ENCODE results near the gene RPS3.

The RPS3 gene

GRCh38 chr11:75420224-75421034, 21.1 kb downstream of the RPS3 start:
- DNase-seq: no peak

GRCh38 chr11:75421035-75421602, 21.8 kb downstream of the RPS3 start:
- DNase-seq: no peak

DNA sequence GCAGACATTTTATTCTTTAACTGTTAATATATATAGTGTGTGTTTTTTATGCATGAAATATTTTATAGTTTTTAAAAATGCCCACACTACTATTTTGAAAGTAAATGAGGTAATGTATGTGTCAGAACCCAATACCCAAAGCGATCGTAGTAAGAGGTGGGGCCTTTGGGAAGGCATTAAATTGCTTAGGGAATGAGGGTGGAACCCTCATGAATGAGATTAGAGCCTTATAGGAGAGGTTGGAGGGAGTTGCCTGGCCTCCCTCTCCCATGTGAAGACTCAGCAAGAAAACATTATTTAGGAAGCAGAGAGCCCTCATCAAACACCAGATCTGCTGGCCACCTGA, 22.6 kb downstream of the RPS3 start:
- DNase-seq: no peak

DNA sequence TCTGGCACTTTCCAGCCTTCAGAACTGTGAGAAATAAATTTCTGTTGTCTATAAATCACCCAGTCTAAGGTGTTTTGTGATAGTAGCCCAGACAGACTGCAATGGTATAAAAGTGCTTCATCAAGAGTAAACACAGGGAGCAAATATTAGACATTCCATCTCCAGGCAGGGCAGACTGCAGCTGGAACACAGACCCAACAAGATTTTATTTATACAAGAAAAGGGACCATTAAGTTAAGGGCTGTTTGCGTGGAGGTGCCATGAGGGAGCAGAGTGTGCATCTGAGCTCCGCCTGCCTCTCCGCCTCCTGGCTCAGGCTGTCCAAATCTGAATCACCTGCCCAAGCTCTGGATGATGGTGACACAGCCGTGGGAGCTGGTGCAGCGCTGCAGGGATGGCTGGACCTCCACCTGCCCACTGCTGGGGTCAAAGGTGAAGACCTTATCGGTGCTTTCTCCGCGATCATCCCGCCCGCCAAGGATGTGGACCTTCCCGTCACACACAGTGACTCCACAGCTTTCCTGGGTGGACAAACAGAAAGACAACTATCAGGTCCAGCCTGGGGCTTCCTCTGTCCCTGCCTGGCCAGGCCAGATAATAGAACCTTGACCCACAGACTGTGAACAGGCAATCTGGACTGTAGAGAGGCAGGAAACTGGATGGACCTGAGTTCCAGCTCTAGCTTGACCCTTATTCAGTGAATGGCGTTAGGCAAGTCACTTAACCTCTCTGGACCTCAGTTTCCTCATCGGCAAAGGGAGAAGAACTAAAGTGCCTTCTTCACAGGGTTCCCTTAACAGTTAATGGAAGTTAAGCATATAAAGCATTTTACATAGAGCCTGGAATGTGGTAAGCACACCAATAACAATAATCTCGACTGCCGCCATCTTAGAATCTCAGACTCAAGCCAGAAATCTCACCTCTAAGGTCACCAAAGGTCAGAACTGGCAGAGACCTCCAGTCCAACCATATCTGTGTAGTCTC, 23.2 kb downstream of the RPS3 start:
- peak; percentile 68 for DNase-seq

DNA sequence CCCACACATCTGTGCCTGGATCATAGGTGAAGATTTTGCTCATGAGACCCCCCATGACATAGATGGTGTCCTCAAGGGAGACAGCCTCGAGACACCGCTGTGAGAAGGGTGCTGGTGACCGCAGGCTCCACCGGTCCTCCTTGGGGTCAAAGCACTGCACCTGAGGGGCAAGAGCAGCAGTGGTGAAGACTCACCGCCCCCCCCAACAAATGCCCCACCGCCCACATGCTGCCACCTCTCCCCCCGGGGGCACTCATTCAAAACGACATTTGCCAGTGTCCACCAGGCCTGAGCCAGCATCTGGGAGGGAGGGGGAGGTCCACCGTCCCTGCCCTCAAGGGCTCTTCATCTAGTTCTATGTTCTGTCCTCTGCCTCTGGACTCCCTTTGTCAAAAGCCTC, 24.4 kb downstream of the RPS3 start:
- no peak for DNase-seq

- DNase-seq: no peak
These were observed 25.1 kb downstream of the RPS3 start for GRCh38 chr11:75424396-75424795.

DNA sequence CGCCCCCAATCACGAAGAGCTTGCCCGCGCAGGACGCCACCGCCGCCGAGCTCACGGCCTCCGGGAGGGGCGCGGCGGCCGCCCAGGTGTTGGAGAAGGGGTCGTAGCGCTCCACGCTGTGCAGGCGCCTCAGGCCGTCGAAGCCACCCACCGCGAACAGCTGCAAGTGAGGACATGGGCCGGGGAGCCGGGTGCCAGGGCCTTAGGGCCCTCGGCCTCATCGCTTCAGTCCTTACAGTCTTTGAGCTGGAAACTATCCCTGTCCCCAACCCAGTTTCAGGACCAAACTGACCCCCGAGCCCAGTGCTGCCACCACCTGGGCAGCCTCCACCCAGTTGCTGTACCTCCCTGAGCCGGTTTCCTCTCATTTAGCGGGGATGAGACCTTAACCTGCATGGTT, 26.1 kb downstream of the RPS3 start:
- no peak for DNase-seq

GRCh38 chr11:75426720-75427086, 27.4 kb downstream of the RPS3 start:
- DNase-seq: no peak

DNA sequence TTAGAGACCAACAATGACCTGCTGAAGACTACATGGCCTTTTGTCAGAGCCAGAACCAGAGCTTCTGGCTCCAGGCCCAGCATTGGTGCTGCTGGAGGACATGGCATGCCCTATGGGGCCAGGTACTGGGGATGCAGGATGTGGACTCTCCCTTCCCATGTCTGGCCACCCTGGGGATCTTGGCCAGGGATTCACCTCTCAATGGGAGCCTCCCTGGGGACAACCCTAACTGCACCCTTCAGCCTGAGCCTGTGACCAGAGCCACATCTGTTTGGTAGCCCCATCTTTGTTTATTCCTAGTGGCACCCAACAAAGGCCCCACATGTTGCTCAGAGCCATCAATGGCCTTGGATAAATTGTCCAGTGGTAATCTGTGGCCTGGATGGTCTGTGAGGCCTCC, 27.9 kb downstream of the RPS3 start:
- DNase-seq: no peak

DNA sequence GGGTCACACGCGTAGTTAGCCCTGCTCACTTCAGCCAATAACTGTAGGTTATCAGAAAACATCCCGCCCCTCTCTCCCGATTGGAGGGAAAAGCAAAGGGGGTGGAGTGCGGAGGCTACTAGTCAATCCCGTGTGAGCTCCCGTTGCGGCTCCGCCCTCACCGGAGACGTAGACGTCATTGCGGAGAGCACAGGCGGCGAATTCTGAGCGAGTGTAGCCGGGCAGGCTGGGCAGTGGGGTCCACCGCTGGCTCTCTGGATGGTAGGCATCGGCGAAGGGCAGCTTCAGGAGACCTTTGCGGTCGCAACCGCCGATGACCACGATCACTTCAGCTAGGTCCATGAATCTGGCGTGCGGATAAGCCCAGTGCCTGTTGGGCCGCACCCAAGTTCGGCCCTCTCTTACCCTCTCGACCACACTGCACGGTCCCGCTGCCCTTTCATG, 29.0 kb downstream of the RPS3 start:
- DNase-seq: no peak

- DNase-seq: no peak
These were observed 29.8 kb downstream of the RPS3 start for GRCh38 chr11:75428989-75429640.

GRCh38 chr11:75429641-75429901, 30.3 kb downstream of the RPS3 start:
- DNase-seq: no peak

DNA sequence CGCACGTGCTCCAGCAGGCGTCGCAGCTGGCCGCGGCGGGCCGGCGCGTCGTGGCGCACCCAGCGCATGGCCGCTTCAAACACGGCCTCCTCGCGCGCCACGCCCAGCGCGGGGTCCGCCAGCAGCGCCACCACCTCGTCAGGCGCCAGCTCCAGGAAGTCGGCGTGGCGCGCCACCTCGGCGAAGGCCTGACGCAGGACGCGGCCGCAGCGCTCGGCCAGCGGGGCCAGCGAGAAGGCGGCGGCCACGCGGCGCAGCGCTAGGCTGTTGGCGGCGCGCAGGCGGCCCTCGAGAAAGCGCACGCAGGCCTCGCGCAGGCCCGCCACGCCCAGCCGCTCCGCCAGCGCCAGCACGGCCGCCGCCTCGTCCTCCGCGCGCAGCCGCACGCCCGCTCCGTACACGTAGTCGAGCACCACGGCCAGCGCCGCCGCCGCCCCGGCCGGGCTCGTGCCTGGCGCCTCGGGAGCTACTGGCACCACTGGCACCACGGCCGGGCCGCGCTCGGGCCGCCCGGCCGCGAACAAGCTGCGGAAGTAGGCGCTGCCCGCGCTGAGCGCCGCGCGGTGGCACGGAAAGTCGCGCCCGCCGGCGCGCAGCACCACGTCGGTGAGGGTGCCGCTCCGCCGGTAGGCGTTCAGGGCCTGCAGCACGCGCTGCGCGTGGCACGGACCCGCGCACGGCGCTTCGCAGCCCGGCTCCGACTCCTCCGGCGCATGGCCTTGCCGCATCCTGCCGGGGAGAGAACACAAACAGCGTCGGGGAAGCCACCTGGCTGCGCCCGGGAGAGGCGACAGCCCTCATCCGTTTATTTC, 30.8 kb downstream of the RPS3 start:
- no peak for DNase-seq

- no peak for DNase-seq
These were observed 31.6 kb downstream of the RPS3 start for GRCh38 chr11:75430714-75431532.

DNA sequence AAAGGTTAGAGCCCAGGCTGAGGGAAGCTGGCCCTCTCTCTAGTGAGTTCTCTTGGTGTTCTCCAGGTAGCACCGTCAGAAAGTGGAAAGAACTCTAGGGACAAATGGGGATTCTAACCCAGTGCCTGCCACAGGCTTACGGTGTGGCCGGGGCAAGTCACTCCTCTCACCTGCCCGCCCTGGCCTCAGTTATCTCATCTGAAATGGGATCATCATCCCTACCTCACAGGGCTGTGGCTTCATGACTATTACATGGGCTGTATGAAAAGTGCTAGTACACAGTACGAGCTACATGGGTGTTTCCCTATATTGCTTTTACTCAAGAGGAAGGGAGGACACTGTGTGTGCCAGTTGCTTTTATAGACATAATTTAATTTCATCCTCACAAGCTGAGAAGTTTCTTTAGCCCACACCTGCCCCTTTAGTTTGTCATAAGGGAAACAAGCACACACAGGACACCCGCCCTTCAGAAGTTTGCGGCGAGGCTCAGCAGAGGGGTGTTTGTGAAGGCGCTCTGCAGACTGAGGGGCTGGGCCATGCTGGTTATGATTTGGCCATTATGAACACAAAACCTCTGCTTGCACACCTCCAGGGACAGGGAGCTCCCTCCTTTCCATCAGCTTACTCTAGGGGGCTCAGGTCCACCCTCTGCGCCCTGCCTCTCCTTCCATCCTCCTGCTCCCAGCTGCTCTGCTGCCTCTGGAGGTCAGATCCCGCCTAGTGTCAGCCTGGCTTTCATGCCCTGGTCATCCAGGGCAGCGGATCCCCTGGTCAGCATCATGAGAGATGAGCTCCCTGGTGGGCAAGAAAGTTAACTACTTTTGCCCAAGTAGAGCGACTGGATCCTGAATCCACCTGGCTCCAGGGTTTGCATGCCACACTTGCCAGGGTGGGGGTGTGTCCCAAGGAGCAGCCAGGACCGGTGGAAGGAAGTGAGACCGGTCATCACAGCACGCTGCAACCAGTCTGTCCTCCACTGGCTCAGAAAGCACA, 32.5 kb downstream of the RPS3 start:
- DNase-seq: no peak

DNA sequence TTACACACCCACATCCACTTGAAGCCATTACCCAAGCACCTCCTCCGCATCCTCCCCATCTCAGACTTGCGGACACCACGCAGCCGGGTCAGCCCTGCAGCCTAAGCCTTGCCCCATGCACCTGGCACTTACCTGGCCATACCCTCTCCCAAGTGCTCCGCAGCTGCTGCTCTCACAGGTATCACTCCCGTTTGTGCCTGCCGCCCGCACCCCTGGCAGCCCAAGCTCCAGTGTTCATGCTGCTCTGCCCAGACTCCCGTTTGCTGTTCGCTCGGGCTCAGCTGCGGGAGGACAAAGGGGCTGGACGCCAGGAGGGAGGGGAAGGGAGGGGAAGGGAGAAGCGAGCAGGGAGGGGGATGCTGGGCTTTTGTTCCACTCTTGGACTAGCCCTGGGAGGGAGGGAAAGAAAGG, 33.6 kb downstream of the RPS3 start, which contains the start of gene KLHL35:
Gene KLHL35 (minus strand): TSS at position 293 of the 411 bp plus-strand sequence. CDS start 2,574 bp downstream, outside the sequence.
- peak; percentile 75 for DNase-seq

GRCh38 chr11:75433443-75433842, 34.1 kb downstream of the RPS3 start:
- DNase-seq: no peak

DNA sequence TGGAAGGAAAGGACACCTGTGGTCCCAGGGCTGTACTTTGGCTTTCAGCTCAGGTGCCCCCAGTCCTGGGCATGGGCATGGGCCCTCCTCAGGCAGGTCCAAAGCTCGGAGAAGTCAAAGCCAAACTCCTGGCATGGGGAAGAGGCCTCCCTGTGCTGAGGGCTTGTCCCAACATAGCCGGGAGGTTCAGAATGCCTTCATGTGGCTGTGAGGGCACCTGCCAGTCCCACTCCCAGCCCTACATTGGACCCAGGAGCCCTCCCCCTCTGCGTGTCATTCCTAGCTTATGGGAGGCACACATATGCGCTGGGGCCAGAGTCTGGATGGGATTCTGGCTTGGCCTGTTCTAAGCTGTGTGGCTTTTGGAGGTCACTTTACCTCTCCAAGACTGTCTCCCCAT, 34.7 kb downstream of the RPS3 start:
- DNase-seq: no peak

DNA sequence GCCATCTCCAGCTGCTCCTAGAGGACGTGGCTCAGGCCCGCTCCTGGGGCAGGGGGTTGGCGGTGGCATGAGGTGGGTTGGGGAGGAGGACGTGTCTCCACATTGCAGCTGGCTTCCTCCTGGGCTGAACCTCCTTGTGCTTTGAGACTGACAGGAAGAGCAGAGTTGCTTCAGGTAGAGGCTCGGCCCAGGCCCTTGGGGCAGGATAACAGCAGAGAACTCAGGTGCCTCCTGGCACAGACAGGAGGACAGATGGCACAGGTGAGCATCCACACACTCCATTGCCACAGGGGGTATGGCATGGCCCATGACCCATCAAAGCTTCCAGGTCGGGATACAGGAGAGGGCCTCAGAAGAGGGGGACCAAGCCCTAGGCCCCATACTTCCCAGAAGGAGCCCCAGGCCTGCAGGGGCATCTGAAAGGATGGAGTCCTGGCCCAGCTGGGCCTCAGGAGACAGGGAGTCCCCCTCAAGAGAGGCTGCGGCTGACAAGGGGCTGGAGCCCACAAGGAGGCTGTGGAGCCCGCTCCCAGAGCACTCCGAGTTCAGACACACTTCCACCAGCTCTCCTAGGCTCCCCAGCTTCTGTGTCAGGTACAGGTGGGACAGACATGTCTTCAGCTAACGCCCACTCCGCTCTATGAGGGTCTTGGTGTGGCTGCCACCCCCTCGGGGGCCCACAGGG, 35.7 kb downstream of the RPS3 start:
- no peak for DNase-seq

GRCh38 chr11:75435571-75435925, 36.2 kb downstream of the RPS3 start:
- no peak for DNase-seq
